SK-N-SH (cell line): ENCODE results near the gene GATC. TPM values are rescaled to one million over a fixed set of nuclear protein-coding genes. Genes with fewer than 3 reads are reported as not detected.

Experiments
- CTCF ChIA-PET: fragments of 300-600, 350-600 bp; formaldehyde crosslinking; extraction: SDS; loops from one replicate; lab custom pipeline; 2021; lab: Yijun Ruan, JAX
- POLR2A ChIA-PET: fragments of 350-600 bp; sonication (Branson Sonifier 250); formaldehyde crosslinking; extraction: SDS; loops from one replicate; lab custom pipeline; 2020; ENCODE audit warnings: antibody characterized with exemption, inconsistent platforms; lab: Yijun Ruan, JAX
- DNase-seq: peaks from one replicate; pipeline ENCODE4 v3.0.0; 2012
- H2AFZ ChIP-seq: fragments of 200-600 bp; sonication (generic); 2 replicates; pipeline ENCODE4 v1.8.1; 2016; ENCODE audit warnings: antibody characterized with exemption, mild to moderate bottlenecking, low read depth
- H3F3A ChIP-seq: fragments of 200-600 bp; sonication (generic); replicated peaks from 2 replicates; pipeline ENCODE3; 2016; ENCODE audit warnings: antibody characterized with exemption, mild to moderate bottlenecking; ENCODE audit not compliant: insufficient read depth
- H3K27ac ChIP-seq, 2 experiments: fragments of 200-500 bp in 1 of 2; fragments of 200-600 bp in 1 of 2; sonication (Bioruptor generic) in 1 of 2; sonication (generic), shearing (Covaris generic) in 1 of 2; 2 replicates each; pipeline versions ENCODE4 v1.5.1 to v1.6.1; 2014 to 2016; ENCODE audit warnings: low read depth in 2 of 2, inconsistent platforms in 1 of 2, low read length in 1 of 2, mild to moderate bottlenecking in 1 of 2, mixed read lengths in 1 of 2
- H3K27me3 ChIP-seq: fragments of 200-600 bp; sonication (generic), shearing (Covaris generic); 2 replicates; pipeline ENCODE4 v1.6.1; 2016; ENCODE audit warnings: mixed run types; ENCODE audit not compliant: insufficient read depth
- H3K36me3 ChIP-seq, 2 experiments: fragments of 200-500 bp in 1 of 2; fragments of 200-600 bp in 1 of 2; sonication (Bioruptor generic) in 1 of 2; sonication (generic) in 1 of 2; replicated peaks in 1 of 2; 2 replicates each; pipeline versions ENCODE3 to v1.5.1; 2014 to 2016; ENCODE audit warnings: low read length in 1 of 2, mild to moderate bottlenecking in 1 of 2; ENCODE audit not compliant: insufficient read depth in 2 of 2, control insufficient read depth in 1 of 2
- H3K4me1 ChIP-seq, 2 experiments: fragments of 200-500 bp in 1 of 2; fragments of 200-600 bp in 1 of 2; sonication (Bioruptor generic) in 1 of 2; sonication (generic), shearing (Covaris generic) in 1 of 2; 2 replicates each; pipeline versions ENCODE4 v1.5.1 to v1.6.1; 2014 to 2016; ENCODE audit warnings: low read depth in 1 of 2, low read length in 1 of 2, mixed run types in 1 of 2; ENCODE audit not compliant: insufficient read depth in 2 of 2, control insufficient read depth in 1 of 2
- H3K4me2 ChIP-seq: fragments of 200-600 bp; sonication (generic), shearing (Covaris generic); 2 replicates; pipeline ENCODE4 v1.6.1; 2017; ENCODE audit warnings: mixed run types
- H3K4me3 ChIP-seq, 2 experiments: fragments of 200-500 bp in 1 of 2; fragments of 200-600 bp in 1 of 2; sonication (Bioruptor generic) in 1 of 2; sonication (generic), shearing (Covaris generic) in 1 of 2; 2 replicates each; pipeline versions ENCODE4 v1.5.1 to v1.8.1; 2014 to 2016; ENCODE audit warnings: low read depth in 2 of 2, inconsistent platforms in 1 of 2, low read length in 1 of 2, mild to moderate bottlenecking in 1 of 2, mixed read lengths in 1 of 2, moderate library complexity in 1 of 2
- H3K79me2 ChIP-seq: fragments of 200-600 bp; sonication (generic); 2 replicates; pipeline ENCODE4 v1.8.1; 2017; ENCODE audit warnings: mild to moderate bottlenecking; ENCODE audit not compliant: insufficient read depth
- H3K9ac ChIP-seq: fragments of 200-600 bp; sonication (generic); 2 replicates; pipeline ENCODE4 v1.6.1; 2017; ENCODE audit warnings: mixed run types
- H3K9me2 ChIP-seq: fragments of 200-600 bp; sonication (generic); 2 replicates; pipeline ENCODE4 v1.6.1; 2017; ENCODE audit warnings: mixed run types
- H3K9me3 ChIP-seq: fragments of 200-600 bp; sonication (generic); 2 replicates; pipeline ENCODE4 v1.6.1; 2017; ENCODE audit warnings: mixed run types, mild to moderate bottlenecking, moderate library complexity
- H4K20me1 ChIP-seq: fragments of 200-600 bp; sonication (generic); 2 replicates; pipeline ENCODE4 v1.6.1; 2017; ENCODE audit warnings: mild to moderate bottlenecking, mixed run types; ENCODE audit not compliant: insufficient read depth
- CHD2 ChIP-seq: fragments of 150-350 bp; IDR thresholded peaks from 2 replicates; pipeline ENCODE4 v1.6.1; 2018; ENCODE audit warnings: low read length; ENCODE audit not compliant: partially characterized antibody
- FOSL2 ChIP-seq: IDR thresholded peaks from 2 replicates; pipeline ENCODE4 v1.4.0; 2012; ENCODE audit warnings: low read depth, mild to moderate bottlenecking, moderate library complexity, borderline replicate concordance
- MAX ChIP-seq: IDR thresholded peaks from 2 replicates; pipeline ENCODE4 v1.4.0; 2012; ENCODE audit warnings: low read depth
- NFIC ChIP-seq: IDR thresholded peaks from 2 replicates; pipeline ENCODE4 v1.4.0; 2012; ENCODE audit warnings: borderline replicate concordance
- PBX3 ChIP-seq: IDR thresholded peaks from 2 replicates; pipeline ENCODE4; 2012
- POLR2AphosphoS5 ChIP-seq: IDR thresholded peaks from 2 replicates; pipeline ENCODE4 v1.6.1; 2012; ENCODE audit warnings: low read depth, low read length
- RAD21 ChIP-seq: IDR thresholded peaks from 2 replicates; pipeline ENCODE4 v1.6.1; 2012; ENCODE audit warnings: mild to moderate bottlenecking, low read length
- RCOR1 ChIP-seq: fragments of 150-350 bp; IDR thresholded peaks from 2 replicates; pipeline ENCODE4 v1.6.1; 2017; ENCODE audit warnings: antibody characterized with exemption, low read length
- RFX5 ChIP-seq: IDR thresholded peaks from 2 replicates; pipeline ENCODE4 v1.6.1; 2012; ENCODE audit warnings: mild to moderate bottlenecking, improper control_type of control experiment, low read length
- SMC3 ChIP-seq: IDR thresholded peaks from 2 replicates; pipeline ENCODE4 v1.6.1; 2012; ENCODE audit warnings: low read depth, low read length, improper control_type of control experiment
- TAF1 ChIP-seq: IDR thresholded peaks from 2 replicates; pipeline ENCODE4 v1.6.1; 2012; ENCODE audit warnings: low read depth, mild to moderate bottlenecking, low read length, moderate library complexity, borderline replicate concordance
- WGBS: methylation state at CpG from one replicate; pipeline ENCODE4 v1.1.6; 2017; ENCODE audit warnings: low lambda C conversion rate; 5-methylcytosine and 5-hydroxymethylcytosine counted together
- polyA plus RNA-seq, 3 experiments: library from polyadenylated mRNA; depleted of rRNA; stranded (reverse); fragments of >200 nt; gene quantifications; 2 replicates each; pipeline ENCODE4 v1.2.3, GENCODE V29; 2012
- TF ChIP-seq, protein P1 (sequence below): fragments of 200-600 bp; sonication (generic); IDR thresholded peaks from 2 replicates; pipeline ENCODE4 v1.6.1; 2017; ENCODE audit warnings: antibody characterized with exemption, mild to moderate bottlenecking, moderate library complexity
- TF ChIP-seq, protein P2 (sequence below): fragments of 150-350 bp; IDR thresholded peaks from 2 replicates; pipeline ENCODE4 v1.6.1; 2017; ENCODE audit warnings: antibody characterized with exemption, low read length, low read depth, borderline replicate concordance
- TF ChIP-seq, protein P3 (sequence below): IDR thresholded peaks from 2 replicates; pipeline ENCODE4 v1.6.1; 2012; ENCODE audit warnings: mild to moderate bottlenecking, low read depth, low read length, moderate library complexity

GATC gene
- polyA plus RNA-seq, 1 of the 3 experiments (the other 2 are of a cell fraction), result 10.6 TPM

DNA sequence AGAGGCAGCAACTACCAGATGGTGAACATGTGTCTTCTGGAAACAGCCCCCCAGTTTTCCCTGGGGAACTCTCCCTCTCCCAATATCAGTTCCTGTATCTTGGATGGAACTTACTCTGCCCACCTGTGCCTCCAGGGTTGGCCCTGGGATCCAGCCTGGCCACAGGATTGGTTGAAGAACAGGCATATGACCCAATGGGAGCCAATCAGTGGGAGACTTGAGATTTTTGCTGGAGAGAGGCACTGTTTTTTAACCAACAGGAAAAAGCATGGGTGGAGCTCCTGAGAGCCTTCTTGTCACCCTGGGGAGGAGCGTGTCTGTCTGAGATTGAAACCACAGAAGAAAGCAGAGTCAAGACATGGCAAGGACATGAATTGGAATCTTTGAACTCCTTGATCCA lies 42.0 kb upstream of the GATC start:
- ChIA-PET CTCF (interaction anchor here (1.0 kb wide), 1 partner anchor 13 kb away, joined by 3 read pairs; no protein-coding TSS in a partner anchor), POLR2A (no interaction called here)
- Histone ChIP-seq H3K4me3 (no peak overlapping the region), H3K79me2 (no peaks in the 10 kb centered on the region), H3K36me3 (no peaks in the 10 kb centered on the region), H3K9ac (no peak overlapping the region), H3K27ac (no peak overlapping the region), H3K27me3 (no peaks in the 10 kb centered on the region), H2AFZ (no peak overlapping the region), H3K4me1 (no peaks in the 10 kb centered on the region; a peak in 1 of 4 replicates), H3K9me2 (no peaks in the 10 kb centered on the region), H3K4me2 (no peak overlapping the region), H4K20me1 (no peaks in the 10 kb centered on the region), H3K9me3 (no peaks in the 10 kb centered on the region), H3F3A (no peaks in the 10 kb centered on the region)
- peak; percentile 42 for DNase-seq
- WGBS, result 75% methylated on average over 1 of the region's 1 CpG
- TF ChIP-seq POLR2AphosphoS5 (no peak), FOSL2 (no peak), NFIC (no peak), PBX3 (no peak), RFX5 (no peak), TAF1 (no peak), SMC3 (no peak), CHD2 (no peak), MAX (no peak), RAD21 (no peak), RCOR1 (no peak)
- TF ChIP-seq, protein P1, sequence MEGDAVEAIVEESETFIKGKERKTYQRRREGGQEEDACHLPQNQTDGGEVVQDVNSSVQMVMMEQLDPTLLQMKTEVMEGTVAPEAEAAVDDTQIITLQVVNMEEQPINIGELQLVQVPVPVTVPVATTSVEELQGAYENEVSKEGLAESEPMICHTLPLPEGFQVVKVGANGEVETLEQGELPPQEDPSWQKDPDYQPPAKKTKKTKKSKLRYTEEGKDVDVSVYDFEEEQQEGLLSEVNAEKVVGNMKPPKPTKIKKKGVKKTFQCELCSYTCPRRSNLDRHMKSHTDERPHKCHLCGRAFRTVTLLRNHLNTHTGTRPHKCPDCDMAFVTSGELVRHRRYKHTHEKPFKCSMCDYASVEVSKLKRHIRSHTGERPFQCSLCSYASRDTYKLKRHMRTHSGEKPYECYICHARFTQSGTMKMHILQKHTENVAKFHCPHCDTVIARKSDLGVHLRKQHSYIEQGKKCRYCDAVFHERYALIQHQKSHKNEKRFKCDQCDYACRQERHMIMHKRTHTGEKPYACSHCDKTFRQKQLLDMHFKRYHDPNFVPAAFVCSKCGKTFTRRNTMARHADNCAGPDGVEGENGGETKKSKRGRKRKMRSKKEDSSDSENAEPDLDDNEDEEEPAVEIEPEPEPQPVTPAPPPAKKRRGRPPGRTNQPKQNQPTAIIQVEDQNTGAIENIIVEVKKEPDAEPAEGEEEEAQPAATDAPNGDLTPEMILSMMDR, result no peak
- TF ChIP-seq, protein P2, sequence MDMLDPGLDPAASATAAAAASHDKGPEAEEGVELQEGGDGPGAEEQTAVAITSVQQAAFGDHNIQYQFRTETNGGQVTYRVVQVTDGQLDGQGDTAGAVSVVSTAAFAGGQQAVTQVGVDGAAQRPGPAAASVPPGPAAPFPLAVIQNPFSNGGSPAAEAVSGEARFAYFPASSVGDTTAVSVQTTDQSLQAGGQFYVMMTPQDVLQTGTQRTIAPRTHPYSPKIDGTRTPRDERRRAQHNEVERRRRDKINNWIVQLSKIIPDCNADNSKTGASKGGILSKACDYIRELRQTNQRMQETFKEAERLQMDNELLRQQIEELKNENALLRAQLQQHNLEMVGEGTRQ, result no peak
- TF ChIP-seq, protein P3, sequence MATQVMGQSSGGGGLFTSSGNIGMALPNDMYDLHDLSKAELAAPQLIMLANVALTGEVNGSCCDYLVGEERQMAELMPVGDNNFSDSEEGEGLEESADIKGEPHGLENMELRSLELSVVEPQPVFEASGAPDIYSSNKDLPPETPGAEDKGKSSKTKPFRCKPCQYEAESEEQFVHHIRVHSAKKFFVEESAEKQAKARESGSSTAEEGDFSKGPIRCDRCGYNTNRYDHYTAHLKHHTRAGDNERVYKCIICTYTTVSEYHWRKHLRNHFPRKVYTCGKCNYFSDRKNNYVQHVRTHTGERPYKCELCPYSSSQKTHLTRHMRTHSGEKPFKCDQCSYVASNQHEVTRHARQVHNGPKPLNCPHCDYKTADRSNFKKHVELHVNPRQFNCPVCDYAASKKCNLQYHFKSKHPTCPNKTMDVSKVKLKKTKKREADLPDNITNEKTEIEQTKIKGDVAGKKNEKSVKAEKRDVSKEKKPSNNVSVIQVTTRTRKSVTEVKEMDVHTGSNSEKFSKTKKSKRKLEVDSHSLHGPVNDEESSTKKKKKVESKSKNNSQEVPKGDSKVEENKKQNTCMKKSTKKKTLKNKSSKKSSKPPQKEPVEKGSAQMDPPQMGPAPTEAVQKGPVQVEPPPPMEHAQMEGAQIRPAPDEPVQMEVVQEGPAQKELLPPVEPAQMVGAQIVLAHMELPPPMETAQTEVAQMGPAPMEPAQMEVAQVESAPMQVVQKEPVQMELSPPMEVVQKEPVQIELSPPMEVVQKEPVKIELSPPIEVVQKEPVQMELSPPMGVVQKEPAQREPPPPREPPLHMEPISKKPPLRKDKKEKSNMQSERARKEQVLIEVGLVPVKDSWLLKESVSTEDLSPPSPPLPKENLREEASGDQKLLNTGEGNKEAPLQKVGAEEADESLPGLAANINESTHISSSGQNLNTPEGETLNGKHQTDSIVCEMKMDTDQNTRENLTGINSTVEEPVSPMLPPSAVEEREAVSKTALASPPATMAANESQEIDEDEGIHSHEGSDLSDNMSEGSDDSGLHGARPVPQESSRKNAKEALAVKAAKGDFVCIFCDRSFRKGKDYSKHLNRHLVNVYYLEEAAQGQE, result no peak
